Right hindlimb (tissue), 1 donor: ENCODE results near the gene FAM219B.

Experiments
- DNase-seq: peaks from one replicate; pipeline ENCODE4 v3.0.0-alpha.2; 2018

The FAM219B gene

GRCh38 chr15:74872702-74873035 is 34.0 kb downstream of the FAM219B start:
- DNase-seq: no peak

DNA sequence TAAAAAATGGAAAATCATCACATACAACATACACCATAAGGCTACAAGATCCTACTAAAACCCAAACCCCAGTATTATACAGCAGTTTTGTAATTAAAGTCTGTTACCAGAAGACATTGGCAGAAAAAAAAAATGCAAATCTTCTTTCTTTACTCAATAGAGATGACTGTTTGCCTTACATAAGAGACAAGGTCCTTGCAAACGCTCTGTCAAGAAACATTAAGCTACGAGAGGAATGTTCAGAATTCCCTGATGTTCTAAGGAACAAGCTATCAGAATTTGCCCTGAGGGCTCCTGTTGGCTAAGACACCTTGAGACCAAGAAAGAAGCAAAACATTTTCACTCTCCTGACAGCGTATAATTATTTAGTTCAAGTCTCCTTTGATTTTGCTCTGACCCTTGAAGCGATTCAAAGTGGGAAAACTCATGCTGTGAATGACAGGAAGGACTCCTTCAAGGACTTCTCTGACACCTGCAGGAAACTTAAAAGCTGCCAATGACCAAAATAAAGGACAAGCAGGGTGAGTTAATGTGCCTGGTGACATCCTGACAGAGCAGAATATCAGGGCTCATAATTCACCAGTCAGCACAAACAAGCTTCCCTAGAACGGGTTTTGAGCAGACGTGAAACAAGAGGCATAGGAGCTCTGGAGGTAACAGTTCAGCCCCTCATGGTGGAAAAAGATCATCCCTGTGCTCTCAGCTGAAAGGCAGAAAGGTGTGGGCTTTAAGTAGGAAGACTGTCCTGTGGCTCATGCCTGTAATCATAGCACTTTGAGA is 36.0 kb downstream of the FAM219B start:
- DNase-seq: no peak

GRCh38 chr15:74869726-74870407 is 36.8 kb downstream of the FAM219B start:
- DNase-seq: peak; percentile 65

GRCh38 chr15:74869372-74869725 is 37.3 kb downstream of the FAM219B start:
- no peak for DNase-seq

- DNase-seq: no peak
Observed at GRCh38 chr15:74868059-74868458, 38.6 kb downstream of the FAM219B start.

DNA sequence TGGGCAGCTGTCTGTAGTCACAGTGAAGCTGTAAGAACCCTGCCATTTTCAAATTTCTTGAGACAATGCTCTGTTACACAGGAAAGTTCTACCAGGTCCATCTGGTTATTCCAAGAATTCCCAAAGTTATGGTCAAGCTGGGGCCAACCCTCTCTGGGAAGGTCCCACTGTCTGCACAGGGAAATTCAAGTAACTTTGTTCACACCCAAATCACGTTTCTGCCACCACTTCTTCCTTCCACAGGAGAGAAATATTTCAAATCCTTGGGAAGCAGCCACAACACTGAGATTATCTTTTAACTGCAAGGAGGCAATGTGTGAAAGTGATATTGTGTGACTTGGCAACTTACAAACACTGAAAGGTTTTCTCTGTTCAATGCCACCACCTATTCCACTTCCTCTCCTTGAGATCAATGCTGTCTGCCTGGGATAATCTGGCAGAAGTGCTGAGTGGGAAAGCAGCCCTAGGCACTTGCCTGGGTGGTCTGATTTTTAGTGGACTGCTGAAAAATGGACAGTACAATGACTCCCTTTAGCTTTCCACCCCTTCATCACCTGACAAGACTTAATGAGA is 39.1 kb downstream of the FAM219B start:
- DNase-seq: no peak

GRCh38 chr15:74866090-74866489 is 40.6 kb downstream of the FAM219B start:
- DNase-seq: no peak

GRCh38 chr15:74865316-74865715 is 41.3 kb downstream of the FAM219B start:
- DNase-seq: no peak

DNA sequence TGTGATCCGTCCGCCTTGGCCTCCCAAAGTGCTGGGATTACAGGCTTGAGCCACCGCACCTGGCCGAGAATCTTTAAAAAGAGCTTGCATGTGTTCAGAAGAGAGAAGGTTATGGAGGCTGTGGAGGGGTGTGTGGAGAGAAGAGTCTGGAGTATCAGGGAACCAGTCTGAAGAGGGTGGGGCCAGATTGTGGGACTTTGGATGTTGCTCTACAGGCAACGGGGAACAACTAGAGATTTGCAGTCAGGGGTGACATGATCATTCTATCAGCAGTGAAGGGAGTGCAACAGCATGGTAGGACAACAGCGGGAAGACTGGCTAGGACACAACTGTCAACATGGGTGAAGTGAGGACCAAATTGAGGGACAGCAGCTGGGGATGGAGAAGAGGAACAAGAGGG is 42.4 kb downstream of the FAM219B start:
- no peak for DNase-seq

DNA sequence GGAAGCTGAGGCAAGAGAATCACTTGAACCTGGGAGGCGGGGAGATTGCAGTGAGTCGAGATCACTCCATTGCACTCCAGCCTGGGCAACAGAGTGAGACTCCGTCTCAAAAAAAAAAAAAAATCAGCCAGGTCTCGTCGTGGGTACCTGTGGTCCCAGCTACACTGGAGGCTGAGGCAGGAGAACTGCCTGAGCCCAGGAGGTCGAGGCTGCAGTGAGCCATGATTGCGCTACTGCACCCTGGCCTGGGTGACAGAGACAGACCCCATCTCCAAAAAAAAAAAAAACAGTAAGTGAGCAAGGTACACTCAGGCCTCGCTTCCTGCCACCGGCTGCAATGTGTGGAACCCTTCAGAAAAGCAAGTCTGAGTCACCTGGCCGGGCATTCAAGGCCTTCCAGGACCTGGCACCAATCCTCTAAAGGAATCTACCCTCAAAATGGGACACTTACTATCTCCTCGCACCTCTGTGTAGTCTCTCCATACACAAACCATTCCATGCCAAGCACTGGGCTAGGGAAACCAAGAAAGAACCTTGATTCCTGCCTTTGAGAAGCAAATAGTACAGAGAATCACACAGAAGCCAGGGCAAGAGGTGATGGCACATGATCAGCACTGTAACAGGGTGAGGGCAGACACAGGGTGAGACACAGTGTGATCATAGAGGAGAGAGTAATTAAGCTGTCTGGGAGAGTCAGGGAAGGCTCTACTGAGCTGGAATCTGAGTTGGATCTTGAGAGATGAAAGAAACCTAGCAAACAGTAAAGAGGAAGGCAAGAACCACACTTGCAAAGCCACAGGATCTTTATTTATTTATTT is 43.2 kb downstream of the FAM219B start:
- no peak for DNase-seq

GRCh38 chr15:74858369-74858740 is 48.3 kb downstream of the FAM219B start:
- DNase-seq: no peak

- no peak for DNase-seq
Observed at GRCh38 chr15:74857671-74858368, 48.8 kb downstream of the FAM219B start.

- DNase-seq: no peak
Observed at GRCh38 chr15:74857082-74857655, 49.5 kb downstream of the FAM219B start.

- DNase-seq: no peak
Observed at GRCh38 chr15:74856537-74856936, 50.1 kb downstream of the FAM219B start.

- peak; percentile 62 for DNase-seq
Observed at GRCh38 chr15:74855857-74856256, 50.8 kb downstream of the FAM219B start.

- DNase-seq: no peak
Observed at GRCh38 chr15:74854453-74855022, 52.1 kb downstream of the FAM219B start.

DNA sequence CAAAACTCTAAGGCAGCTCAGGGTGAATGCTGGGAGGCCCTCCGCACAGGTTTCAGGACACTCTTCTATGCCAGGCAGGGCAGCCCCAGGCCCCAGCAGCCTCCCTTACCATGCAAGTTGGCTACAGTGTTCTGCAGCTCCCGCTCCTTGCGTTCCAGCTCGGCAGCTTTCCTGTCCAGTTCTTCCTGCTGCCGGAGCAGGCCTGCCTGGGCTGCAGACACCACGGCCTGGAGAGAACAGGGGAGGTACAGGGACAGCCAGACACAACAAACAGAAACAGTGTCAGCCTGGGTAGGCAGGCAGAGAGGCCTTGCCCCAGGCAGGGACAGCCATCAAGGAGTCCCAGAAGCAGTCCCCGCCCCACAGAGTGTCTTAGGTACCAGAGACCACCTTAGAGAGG is 54.7 kb downstream of the FAM219B start:
- no peak for DNase-seq

GRCh38 chr15:74850393-74850792 is 56.3 kb downstream of the FAM219B start:
- no peak for DNase-seq
